ENCODE results near the gene NAV2. TPM values are rescaled to one million over a fixed set of nuclear protein-coding genes. Genes with fewer than 3 reads are reported as not detected.

The NAV2 gene
- total RNA-seq, 1 experiment from 2014 or later: 22.7 TPM

DNA sequence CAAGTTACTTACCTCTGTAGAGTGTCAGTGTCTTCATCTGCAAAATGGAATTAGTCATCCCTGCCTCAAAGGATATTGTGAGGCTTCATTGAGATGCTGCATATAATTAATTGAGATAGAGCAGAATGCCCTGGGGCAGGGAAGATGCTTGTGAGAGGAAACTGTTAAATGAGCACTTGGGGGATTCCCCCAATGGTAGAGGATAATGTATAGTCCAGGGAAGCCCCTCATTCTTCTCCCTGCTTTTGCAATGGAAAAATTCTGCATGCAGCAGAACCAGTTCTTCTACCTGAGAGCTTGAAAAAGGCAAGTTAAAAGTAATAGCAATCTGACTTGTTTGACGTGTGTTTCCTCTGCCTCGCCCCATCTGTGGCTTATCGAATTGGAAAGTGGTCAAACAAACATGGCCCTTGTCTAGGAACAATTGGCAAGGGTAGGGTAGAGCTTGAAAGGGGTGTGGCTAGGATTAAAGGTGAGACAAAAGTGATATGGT, 90.9 kb downstream of the NAV2 start:
- ChIA-PET CTCF (no interaction called here), POLR2A (interaction anchor here (0.6 kb wide), 1 partner anchor 13 kb away, joined by 5 read pairs; no protein-coding TSS in a partner anchor)
- Histone ChIP-seq H3K36me3 (ENCODE audit: control insufficient read depth, insufficient read depth, low read length) (no peaks in the 10 kb centered on the region), H3K27ac (ENCODE audit: low read length) (no peak overlapping the region), H3K4me1 (ENCODE audit: control insufficient read depth, insufficient read depth, low read length) (0 out of 2 replicates have a peak, but pooled peaks cover 3% of the 10 kb centered on the region), H3K4me3 (ENCODE audit: low read depth in 2 of 2, low read length in 2 of 2) (no peak overlapping the region), H3K9me3 (ENCODE audit: control insufficient read depth, insufficient read depth, low read depth, low read length) (no peaks in the 10 kb centered on the region), H3K27me3 (ENCODE audit: control insufficient read depth, insufficient read depth, low read length) (no peaks in the 10 kb centered on the region)
- no peak for ATAC-seq
- in situ Hi-C loops (cut with HindIII; ENCODE audit: low pct_unique_long_range_greater_than_20kb, low sequenced_read_pairs) (no loop called here), intact Hi-C loops (cut with micrococcal nuclease; ENCODE audit: unreplicated experiment) (loop anchor here (10.0 kb wide), 1 partner anchor 239 kb away; no protein-coding TSS in a partner anchor)
- DNase-seq (ENCODE audit: low read depth, low spot score): no peak
- no TSS peak for BruUV-seq (replicated peaks)
- TF ChIP-seq SIN3A (IDR thresholded peaks at IDR 0.05; ENCODE audit: borderline replicate concordance, insufficient read depth, low read depth, low read length) (no peak), POLR2AphosphoS5 (IDR thresholded peaks at IDR 0.05; ENCODE audit: low read depth, low read length) (no peak), TCF7L2 (IDR thresholded peaks at IDR 0.05; ENCODE audit: low read depth, low read length) (no peak)
- TF ChIP-seq, protein P1, sequence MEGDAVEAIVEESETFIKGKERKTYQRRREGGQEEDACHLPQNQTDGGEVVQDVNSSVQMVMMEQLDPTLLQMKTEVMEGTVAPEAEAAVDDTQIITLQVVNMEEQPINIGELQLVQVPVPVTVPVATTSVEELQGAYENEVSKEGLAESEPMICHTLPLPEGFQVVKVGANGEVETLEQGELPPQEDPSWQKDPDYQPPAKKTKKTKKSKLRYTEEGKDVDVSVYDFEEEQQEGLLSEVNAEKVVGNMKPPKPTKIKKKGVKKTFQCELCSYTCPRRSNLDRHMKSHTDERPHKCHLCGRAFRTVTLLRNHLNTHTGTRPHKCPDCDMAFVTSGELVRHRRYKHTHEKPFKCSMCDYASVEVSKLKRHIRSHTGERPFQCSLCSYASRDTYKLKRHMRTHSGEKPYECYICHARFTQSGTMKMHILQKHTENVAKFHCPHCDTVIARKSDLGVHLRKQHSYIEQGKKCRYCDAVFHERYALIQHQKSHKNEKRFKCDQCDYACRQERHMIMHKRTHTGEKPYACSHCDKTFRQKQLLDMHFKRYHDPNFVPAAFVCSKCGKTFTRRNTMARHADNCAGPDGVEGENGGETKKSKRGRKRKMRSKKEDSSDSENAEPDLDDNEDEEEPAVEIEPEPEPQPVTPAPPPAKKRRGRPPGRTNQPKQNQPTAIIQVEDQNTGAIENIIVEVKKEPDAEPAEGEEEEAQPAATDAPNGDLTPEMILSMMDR (IDR thresholded peaks at IDR 0.05): no peak
- TF ChIP-seq, protein P2, sequence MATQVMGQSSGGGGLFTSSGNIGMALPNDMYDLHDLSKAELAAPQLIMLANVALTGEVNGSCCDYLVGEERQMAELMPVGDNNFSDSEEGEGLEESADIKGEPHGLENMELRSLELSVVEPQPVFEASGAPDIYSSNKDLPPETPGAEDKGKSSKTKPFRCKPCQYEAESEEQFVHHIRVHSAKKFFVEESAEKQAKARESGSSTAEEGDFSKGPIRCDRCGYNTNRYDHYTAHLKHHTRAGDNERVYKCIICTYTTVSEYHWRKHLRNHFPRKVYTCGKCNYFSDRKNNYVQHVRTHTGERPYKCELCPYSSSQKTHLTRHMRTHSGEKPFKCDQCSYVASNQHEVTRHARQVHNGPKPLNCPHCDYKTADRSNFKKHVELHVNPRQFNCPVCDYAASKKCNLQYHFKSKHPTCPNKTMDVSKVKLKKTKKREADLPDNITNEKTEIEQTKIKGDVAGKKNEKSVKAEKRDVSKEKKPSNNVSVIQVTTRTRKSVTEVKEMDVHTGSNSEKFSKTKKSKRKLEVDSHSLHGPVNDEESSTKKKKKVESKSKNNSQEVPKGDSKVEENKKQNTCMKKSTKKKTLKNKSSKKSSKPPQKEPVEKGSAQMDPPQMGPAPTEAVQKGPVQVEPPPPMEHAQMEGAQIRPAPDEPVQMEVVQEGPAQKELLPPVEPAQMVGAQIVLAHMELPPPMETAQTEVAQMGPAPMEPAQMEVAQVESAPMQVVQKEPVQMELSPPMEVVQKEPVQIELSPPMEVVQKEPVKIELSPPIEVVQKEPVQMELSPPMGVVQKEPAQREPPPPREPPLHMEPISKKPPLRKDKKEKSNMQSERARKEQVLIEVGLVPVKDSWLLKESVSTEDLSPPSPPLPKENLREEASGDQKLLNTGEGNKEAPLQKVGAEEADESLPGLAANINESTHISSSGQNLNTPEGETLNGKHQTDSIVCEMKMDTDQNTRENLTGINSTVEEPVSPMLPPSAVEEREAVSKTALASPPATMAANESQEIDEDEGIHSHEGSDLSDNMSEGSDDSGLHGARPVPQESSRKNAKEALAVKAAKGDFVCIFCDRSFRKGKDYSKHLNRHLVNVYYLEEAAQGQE (IDR thresholded peaks at IDR 0.05; ENCODE audit: insufficient read depth in 1 of 2, low read depth in 2 of 2, low read length in 1 of 2): no peak

DNA sequence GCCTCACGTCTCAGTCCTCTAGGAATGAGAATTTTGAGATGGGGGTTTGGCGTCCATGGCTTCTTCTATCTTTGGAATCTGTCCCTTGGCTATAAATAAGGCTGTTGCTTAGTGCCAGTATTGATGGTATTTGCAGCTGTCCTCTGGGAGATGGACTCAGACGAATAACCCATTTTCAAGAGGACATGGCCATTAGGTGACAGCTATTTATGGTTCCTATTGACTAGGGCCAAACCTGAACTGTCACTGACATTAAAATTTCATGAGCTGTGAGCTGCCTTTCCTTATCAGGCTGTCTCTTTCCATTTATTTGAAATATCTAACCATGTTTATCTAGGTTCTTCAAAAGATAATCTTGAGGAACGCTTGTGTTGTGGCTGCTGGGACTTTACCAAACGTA, 92.7 kb downstream of the NAV2 start:
- H3K4me3 ChIP-seq (ENCODE audit: low read depth in 2 of 2, low read length in 2 of 2): no peak overlapping the region

More for the DNA sequence above, 92.7 kb downstream of the NAV2 start:
- TF ChIP-seq, protein P1 (IDR thresholded peaks at IDR 0.05): no peak
- no peak for TF ChIP-seq SIN3A (IDR thresholded peaks at IDR 0.05; ENCODE audit: borderline replicate concordance, insufficient read depth, low read depth, low read length)
- TF ChIP-seq, protein P2 (IDR thresholded peaks at IDR 0.05; ENCODE audit: insufficient read depth in 1 of 2, low read depth in 2 of 2, low read length in 1 of 2): no peak
- no peak for TF ChIP-seq POLR2AphosphoS5 (IDR thresholded peaks at IDR 0.05; ENCODE audit: low read depth, low read length)
- TF ChIP-seq TCF7L2 (IDR thresholded peaks at IDR 0.05; ENCODE audit: low read depth, low read length): no peak
- Histone ChIP-seq H3K9me3 (ENCODE audit: control insufficient read depth, insufficient read depth, low read depth, low read length) (no peaks in the 10 kb centered on the region), H3K36me3 (ENCODE audit: control insufficient read depth, insufficient read depth, low read length) (no peaks in the 10 kb centered on the region), H3K27ac (ENCODE audit: low read length) (no peak overlapping the region), H3K27me3 (ENCODE audit: control insufficient read depth, insufficient read depth, low read length) (no peaks in the 10 kb centered on the region), H3K4me1 (ENCODE audit: control insufficient read depth, insufficient read depth, low read length) (0 out of 2 replicates have a peak, but pooled peaks cover 3% of the 10 kb centered on the region)
- intact Hi-C loops (cut with micrococcal nuclease; ENCODE audit: unreplicated experiment): loop anchor here (10.0 kb wide), 1 partner anchor 241 kb away; no protein-coding TSS in a partner anchor
- ATAC-seq: no peak
- in situ Hi-C loops (cut with HindIII; ENCODE audit: low pct_unique_long_range_greater_than_20kb, low sequenced_read_pairs): no loop called here
- no peak for DNase-seq (ENCODE audit: low read depth, low spot score)
- no TSS peak for BruUV-seq (replicated peaks)
- CTCF ChIA-PET: no interaction called here
- POLR2A ChIA-PET: no interaction called here
